ENCODE results near the gene MYH6.

The MYH6 gene

DNA sequence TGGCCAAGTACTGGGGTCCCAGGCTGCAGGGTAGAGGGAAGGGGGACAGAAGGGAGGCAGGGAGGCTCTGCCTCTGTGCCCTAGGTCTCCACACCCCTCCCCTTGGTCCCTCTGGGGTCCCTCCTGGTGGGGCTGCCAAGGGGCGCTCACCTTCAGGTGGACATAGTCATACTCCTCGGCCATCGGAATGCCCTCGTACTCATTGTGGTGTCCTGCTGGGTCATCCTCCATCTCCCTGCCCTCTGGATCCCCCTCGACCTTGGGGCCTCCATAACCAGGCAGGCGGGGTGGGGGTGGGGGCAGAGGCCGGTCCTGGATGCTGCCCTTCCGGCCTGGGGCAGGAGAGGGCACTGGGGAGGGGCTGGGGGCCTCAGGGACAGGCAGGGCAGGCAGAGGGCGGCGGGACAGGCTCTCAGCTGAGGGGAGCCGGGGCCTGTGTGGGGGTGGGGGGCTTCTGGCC, 48.9 kb downstream of the MYH6 start:
- TF ChIP-seq, protein P1, sequence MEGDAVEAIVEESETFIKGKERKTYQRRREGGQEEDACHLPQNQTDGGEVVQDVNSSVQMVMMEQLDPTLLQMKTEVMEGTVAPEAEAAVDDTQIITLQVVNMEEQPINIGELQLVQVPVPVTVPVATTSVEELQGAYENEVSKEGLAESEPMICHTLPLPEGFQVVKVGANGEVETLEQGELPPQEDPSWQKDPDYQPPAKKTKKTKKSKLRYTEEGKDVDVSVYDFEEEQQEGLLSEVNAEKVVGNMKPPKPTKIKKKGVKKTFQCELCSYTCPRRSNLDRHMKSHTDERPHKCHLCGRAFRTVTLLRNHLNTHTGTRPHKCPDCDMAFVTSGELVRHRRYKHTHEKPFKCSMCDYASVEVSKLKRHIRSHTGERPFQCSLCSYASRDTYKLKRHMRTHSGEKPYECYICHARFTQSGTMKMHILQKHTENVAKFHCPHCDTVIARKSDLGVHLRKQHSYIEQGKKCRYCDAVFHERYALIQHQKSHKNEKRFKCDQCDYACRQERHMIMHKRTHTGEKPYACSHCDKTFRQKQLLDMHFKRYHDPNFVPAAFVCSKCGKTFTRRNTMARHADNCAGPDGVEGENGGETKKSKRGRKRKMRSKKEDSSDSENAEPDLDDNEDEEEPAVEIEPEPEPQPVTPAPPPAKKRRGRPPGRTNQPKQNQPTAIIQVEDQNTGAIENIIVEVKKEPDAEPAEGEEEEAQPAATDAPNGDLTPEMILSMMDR (conservative IDR thresholded peaks at IDR 0.05; ENCODE audit: low read length): no peak
- H3K4me3 ChIP-seq (ENCODE audit: low read length): no peak overlapping the region
- DNase-seq (ENCODE audit: low read depth): no peak

GRCh38 chr14:23358553-23359166, 49.4 kb downstream of the MYH6 start:
- TF ChIP-seq, protein P1 (conservative IDR thresholded peaks at IDR 0.05; ENCODE audit: low read length): no peak
- no peak for DNase-seq (ENCODE audit: low read depth)
- H3K4me3 ChIP-seq (ENCODE audit: low read length): no peak overlapping the region

GRCh38 chr14:23358042-23358441, 50.0 kb downstream of the MYH6 start:
- TF ChIP-seq, protein P1 (conservative IDR thresholded peaks at IDR 0.05; ENCODE audit: low read length): no peak
- no peak overlapping the region for H3K4me3 ChIP-seq (ENCODE audit: low read length)
- DNase-seq (ENCODE audit: low read depth): no peak

DNA sequence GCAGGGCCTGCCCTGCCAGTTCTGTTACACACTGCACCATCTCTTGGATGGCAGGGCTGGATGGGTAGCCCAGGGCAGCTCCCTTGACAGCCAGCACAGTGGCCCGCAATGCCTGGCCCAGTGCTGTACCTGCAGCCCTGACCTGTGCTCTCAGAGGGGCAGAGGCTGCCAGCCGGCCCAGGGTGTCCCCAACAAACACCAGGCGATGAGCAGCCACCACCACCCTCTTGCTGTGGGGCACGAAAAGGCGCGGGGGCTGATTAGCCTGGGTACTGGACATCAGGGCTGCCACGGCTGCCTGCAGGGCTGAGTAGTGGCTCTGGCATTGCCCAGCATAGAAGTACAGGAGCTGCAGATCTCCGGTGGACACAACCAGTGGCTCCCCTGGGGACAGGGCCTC, 50.8 kb downstream of the MYH6 start:
- no peak for DNase-seq (ENCODE audit: low read depth)
- TF ChIP-seq, protein P1 (conservative IDR thresholded peaks at IDR 0.05; ENCODE audit: low read length): no peak
- no peak overlapping the region for H3K4me3 ChIP-seq (ENCODE audit: low read length)

GRCh38 chr14:23356662-23357061, 51.4 kb downstream of the MYH6 start:
- no peak overlapping the region for H3K4me3 ChIP-seq (ENCODE audit: low read length)
- DNase-seq (ENCODE audit: low read depth): no peak
- TF ChIP-seq, protein P1 (conservative IDR thresholded peaks at IDR 0.05; ENCODE audit: low read length): no peak

GRCh38 chr14:23355871-23356435, 52.1 kb downstream of the MYH6 start:
- no peak for DNase-seq (ENCODE audit: low read depth)
- TF ChIP-seq, protein P1 (conservative IDR thresholded peaks at IDR 0.05; ENCODE audit: low read length): no peak
- H3K4me3 ChIP-seq (ENCODE audit: low read length): no peak overlapping the region

DNA sequence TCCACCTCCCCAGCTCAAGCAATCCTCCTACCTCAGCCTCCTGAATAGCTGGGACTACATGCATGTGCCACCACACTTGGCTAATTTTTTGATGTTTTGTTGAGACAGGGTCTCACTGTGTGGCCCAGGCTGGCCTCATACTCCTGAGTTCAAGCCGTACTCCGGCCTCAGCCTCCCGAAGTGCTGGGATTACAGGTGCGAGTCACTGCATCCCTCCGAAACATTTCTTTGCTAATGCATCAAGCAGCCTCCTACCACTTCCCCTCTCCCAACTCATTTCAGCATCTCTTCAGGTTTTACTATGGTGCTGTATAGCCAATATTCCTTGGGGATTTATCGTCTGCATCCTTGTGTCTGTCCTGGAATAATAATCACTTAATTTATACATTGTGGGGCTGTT, 53.1 kb downstream of the MYH6 start:
- H3K4me3 ChIP-seq (ENCODE audit: low read length): no peak overlapping the region
- DNase-seq (ENCODE audit: low read depth): no peak
- TF ChIP-seq, protein P1 (conservative IDR thresholded peaks at IDR 0.05; ENCODE audit: low read length): no peak

Measured in AG10803 (cell line).